IPS-NIHi11 (cell line): Measurements from ENCODE around the gene PPP1R18.
A peak's percentile ranks its signal among the peaks of the same experiment; 100 is the strongest.
"Not testable (repeated sequence)": the region's sequence is repeated elsewhere in the genome, so short reads cannot be mapped to it uniquely, and the experiment has no call there.

Experiments used
- DNase-seq: peaks from one replicate; pipeline ENCODE4 v3.0.0; 2012; ENCODE audit warnings: mixed read lengths, low spot score

Gene PPP1R18, protein sequence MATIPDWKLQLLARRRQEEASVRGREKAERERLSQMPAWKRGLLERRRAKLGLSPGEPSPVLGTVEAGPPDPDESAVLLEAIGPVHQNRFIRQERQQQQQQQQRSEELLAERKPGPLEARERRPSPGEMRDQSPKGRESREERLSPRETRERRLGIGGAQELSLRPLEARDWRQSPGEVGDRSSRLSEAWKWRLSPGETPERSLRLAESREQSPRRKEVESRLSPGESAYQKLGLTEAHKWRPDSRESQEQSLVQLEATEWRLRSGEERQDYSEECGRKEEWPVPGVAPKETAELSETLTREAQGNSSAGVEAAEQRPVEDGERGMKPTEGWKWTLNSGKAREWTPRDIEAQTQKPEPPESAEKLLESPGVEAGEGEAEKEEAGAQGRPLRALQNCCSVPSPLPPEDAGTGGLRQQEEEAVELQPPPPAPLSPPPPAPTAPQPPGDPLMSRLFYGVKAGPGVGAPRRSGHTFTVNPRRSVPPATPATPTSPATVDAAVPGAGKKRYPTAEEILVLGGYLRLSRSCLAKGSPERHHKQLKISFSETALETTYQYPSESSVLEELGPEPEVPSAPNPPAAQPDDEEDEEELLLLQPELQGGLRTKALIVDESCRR

DNA sequence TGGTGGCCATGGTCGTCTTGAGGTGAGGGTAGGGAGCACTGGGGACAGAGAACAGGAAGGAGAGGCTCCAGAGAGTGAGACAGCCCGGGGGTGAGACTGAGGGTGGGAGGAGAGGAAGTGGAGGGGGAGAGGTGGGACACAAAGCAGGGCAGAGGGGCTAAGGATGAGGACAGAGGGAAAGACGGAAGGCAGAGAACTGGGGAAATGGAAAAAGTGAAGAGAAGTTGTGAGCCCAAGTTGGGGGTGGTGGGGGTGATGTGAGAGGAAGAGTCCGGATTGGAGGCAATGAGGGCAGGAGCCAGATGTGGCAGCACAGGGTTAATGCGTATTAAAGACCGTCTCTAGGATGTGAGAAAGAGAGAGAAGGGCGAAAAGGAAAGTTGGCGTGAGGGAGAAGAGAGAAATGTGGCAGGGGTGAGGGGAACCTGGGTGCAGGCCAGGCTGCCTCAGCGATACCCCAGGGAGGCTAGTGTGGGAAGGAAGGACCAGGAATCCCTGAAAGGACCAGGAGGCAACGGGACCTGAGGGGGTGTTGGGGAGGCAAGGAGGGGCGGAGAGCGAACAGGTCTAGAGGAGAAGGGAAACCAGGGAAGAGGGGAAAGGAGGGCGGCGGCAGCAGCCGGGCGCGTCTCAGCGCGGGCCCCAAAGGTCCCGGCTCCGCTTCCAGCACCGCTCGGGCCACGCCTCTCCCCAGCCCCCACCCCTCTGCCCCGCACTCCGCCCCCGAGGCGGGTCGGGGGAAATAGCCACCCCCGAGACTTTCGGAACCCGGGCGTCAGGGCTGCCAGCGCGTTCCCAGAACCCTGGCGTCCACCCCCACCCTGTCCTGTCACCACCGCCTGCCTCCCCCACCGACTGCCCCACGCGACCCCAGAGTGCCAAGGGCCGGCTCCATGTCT is at the start of gene PPP1R18:
Gene PPP1R18, minus strand, starts transcription at position 637 of the 899 bp plus-strand sequence. Its CDS starts 627 bp downstream, at position 10.
- peak; percentile 73 for DNase-seq

DNA sequence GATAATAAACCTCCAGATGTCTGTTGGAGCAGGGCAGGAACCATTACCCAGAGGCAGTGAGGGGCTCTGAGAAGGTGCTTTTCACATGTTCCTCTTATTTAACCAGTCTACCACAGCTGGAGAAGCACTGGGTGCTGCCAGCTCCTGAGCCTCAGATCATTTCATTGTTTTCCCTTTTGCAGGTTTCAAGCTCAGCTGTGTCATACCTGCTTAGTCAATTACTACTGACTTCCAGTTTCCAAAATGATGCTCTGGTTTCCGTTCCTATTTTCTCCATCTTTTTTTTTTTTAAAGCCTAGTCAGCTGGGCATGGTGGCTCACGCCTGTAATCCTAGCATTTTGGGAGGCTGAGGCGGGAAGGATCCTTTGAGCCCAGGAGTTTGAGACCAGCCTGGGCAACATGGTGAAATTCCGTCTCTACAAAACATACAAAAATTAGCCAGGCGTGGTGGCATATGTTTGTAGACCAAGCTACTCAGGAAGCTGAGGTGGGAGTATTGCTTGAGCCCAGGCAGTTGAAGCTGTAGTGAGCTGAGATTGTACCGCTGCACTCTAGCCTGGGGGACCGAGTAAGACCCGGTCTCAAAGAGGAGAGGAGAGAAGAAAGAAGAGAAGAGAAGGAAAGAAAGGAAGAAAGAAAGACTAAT is 49.3 kb upstream of the PPP1R18 start:
- no peak for DNase-seq

DNA sequence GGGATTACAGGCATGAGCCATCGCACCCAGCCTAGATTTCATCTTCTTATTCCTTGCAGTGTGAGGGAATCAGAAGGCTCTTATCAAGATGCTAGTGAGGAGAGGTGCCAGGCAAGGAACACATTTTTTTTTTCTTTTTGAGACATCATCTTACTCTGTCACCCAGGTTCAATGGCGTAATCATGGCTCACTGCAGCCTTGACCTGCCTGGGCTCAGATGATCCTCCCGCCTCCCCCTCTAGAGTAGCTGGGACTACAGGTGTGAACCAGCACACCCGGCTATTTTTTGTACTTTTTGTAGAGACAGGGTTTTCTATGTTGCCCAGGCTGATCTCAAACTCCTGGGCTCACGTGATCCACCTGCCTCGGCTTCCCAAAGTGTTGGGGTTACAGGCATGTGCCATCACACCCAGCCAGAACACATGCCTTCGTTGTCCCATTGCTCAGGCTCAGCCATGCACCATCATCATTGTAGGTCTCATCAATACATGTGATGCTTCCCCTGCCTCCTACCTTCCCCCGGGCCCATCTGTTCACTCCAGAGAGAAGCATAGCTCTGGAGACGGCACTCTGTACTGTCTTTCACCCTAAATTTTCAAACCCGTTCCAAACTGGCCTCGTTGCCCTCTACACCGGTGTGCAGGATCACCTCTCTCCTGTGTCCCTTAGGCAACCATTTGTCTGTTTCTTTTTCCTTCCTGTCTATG is 45.9 kb upstream of the PPP1R18 start:
- no peak for DNase-seq

DNA sequence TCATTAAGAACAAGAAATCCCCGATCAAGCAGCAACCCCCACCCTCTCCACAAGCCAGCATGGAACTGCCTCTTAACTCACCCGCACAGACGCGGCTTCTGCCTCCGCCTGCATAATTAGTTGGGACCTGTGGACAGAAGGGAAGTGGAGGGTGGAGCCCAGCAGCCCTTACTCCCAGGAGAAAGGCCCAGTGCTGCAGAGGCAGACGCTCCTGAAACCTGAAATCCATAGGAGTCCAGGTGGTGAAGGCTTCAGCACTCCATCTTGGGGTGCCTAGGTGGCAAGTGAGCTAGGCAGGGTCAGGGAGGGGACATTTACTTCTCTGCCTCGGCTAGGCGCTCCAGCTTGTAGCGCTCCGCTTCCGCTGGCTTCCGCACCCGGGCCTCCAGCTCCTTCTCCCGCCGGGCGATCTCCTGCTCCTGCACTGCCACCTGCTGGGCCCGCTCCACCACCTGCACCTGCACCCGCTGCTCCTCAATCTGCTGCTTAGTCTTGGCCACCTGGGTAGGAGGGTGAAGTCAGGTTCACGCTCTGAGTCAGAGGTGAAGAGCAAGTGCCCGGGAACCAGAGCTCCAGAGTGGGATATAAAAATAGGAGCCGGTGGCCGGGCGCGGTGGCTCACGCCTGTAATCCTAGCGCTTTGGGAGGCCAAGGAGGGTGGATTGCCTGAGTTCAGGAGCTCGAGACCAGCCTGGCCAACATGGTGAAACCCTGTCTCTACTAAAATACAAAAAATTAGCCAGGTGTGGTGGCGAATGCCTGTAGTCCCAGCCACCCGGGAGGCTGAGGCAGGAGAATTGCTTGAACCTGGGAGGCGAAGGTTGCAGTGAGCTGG is 44.4 kb upstream of the PPP1R18 start:
- peak; percentile 73 for DNase-seq

DNA sequence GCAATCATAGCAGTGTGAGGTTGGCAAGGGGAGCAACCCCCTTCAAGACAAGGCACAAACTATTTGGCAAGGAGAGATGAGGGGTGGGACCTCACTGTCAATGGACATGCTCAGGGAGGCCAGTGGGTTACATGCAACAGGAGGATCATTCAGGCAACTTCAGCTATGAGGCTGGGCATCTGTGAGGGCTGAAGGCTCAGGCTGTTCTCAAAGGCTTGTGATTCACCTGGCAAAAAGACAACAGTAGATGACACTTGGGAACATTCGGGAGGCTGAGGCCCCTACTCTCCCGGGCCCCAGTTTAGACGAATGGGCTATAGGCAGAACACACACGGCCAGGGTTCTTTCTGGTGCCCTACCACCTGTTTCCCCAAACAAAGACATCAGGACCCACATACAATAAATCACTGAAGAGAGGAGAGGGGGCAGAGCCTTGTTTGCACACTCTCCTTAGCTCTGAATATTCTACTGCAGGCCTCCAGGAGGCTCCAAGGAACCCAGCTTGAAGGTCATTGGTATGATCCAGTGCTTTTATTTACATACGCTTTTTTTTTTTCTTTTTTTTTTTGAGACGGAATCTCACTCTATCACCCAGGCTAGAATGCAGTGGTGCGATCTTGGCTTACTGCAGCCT is 41.6 kb upstream of the PPP1R18 start:
- no peak for DNase-seq

DNA sequence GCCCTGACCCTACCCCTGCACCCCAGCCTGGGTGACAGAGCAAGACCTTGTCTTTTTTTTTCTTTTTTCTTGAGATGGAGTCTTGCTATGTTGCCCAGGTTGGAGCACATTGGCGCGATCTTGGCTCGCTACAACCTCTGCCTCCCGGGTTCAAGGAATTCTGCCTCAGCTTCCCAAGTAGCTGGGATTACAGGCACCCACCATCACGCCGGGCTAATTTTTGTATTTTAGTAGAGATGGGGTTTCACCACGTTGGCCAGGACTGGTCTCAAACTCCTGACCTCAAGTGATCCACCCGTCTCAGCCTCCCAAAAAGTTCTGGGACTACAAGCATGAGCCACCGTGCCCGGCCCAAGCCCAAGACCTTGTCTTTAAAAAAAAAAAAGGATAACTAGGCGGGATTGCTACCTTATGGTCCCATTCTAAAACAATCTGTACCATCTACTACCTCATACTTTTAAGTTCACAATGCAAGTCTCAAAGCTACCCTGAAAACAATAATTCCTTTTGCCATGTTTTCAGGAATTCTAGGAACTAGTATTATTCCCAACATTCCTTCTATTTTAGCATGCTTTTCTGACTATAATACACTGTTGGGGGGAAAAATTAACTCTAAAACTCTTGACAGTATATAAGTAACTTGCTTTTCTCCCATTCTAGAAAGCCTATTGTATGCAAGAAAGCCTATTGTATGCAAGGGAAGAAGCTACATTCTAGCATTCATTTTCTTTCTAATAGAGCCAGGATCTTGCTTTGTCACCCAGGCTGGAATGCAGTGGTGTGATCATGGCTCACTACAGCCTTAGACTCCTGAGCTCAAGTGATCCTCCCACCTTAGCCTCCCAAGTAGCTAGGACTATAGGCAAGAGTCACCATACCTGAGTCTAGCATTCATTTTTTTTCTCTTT is 40.3 kb upstream of the PPP1R18 start:
- no peak for DNase-seq

DNA sequence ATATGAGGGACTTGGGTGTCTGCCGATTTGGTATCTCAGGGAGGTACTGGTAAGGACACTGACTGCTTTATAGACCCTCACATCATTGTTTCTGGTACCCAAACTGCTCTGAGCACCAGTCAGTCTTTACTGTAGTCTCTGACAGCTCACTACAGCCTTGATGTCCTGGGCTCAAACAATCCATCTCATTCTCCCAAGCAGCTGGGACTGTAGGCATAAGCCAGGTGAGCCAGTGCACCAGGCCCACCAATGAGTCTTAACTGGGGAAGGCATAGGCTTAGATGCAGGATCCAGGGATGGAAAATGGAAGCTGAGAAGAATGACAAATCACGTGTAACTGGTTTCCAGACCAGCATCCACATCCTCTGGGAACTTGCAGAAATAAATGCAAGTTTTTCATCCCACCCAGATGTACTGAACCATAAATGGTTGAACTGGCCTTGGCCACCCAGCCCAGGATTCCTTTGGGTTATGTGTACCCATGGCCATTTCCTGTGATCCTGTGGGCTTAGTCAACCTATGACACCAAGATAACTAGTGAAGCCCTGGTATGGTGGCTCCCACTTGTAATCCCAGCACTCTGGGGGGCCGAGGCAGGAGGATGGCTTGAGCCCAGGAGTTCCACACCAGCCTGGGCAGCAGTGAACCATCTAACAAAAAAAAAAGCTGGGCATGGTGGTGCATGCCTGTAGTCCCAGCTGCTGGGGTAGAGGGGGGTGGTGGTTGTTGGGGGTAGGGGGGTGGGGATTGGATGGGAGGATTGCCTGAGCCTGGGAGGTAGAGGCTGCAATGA is 39.5 kb upstream of the PPP1R18 start:
- DNase-seq = no peak

DNA sequence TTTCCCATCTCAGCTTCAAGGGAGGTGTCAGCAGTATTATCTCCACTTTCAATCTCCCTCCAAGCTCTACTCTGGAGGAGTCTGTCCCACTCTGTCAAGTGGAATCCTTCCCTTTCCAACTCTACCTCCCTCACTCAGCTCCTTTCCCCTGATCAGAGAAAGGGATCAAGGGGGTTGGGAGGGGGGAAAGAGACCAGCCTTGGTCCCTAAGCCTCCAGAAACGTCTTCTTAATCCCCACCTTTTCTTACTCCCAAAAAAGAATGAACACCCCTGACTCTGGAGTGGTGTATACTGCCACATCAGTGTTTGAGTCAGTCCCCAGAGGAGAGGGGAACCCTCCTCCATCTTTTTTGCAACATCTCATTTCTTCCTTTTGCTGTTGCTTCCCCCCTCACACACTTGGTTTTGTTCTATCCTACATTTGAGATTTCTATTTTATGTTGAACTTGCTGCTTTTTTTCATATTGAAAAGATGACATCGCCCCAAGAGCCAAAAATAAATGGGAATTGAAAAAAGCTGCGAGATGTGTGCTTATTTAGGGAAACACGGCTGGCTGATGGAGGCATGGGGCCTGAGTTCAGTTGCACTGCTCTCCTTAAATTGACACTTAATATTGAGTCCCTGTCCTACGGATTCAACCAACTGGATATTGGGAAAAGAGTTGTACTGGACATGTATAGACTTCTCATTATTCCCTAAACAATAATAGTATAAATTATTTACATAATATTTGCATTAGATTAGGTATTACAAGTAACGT is 38.6 kb upstream of the PPP1R18 start:
- DNase-seq = no peak

DNA sequence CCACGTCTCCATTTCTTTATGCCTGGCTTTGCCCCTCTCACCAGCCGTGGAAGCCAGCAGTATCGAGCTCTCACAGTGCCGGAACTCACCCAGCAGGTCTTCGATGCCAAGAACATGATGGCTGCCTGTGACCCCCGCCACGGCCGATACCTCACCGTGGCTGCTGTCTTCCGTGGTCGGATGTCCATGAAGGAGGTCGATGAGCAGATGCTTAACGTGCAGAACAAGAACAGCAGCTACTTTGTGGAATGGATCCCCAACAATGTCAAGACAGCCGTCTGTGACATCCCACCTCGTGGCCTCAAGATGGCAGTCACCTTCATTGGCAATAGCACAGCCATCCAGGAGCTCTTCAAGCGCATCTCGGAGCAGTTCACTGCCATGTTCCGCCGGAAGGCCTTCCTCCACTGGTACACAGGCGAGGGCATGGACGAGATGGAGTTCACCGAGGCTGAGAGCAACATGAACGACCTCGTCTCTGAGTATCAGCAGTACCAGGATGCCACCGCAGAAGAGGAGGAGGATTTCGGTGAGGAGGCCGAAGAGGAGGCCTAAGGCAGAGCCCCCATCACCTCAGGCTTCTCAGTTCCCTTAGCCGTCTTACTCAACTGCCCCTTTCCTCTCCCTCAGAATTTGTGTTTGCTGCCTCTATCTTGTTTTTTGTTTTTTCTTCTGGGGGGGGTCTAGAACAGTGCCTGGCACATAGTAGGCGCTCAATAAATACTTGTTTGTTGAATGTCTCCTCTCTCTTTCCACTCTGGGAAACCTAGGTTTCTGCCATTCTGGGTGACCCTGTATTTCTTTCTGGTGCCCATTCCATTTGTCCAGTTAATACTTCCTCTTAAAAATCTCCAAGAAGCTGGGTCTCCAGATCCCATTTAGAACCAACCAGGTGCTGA is 37.6 kb upstream of the PPP1R18 start:
- DNase-seq = not testable (repeated sequence)

DNA sequence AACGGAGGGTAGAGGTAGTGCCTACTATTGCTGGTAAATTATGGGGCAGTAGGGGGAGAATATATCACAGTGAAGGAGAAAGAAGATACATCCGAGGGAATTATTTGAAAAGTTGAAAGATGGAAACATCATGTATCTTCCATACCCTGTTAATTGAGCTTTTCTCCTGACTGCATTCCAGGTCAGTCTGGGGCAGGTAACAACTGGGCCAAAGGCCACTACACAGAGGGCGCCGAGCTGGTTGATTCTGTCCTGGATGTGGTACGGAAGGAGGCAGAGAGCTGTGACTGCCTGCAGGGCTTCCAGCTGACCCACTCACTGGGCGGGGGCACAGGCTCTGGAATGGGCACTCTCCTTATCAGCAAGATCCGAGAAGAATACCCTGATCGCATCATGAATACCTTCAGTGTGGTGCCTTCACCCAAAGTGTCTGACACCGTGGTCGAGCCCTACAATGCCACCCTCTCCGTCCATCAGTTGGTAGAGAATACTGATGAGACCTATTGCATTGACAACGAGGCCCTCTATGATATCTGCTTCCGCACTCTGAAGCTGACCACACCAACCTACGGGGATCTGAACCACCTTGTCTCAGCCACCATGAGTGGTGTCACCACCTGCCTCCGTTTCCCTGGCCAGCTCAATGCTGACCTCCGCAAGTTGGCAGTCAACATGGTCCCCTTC is 36.9 kb upstream of the PPP1R18 start:
- not testable (repeated sequence) for DNase-seq

DNA sequence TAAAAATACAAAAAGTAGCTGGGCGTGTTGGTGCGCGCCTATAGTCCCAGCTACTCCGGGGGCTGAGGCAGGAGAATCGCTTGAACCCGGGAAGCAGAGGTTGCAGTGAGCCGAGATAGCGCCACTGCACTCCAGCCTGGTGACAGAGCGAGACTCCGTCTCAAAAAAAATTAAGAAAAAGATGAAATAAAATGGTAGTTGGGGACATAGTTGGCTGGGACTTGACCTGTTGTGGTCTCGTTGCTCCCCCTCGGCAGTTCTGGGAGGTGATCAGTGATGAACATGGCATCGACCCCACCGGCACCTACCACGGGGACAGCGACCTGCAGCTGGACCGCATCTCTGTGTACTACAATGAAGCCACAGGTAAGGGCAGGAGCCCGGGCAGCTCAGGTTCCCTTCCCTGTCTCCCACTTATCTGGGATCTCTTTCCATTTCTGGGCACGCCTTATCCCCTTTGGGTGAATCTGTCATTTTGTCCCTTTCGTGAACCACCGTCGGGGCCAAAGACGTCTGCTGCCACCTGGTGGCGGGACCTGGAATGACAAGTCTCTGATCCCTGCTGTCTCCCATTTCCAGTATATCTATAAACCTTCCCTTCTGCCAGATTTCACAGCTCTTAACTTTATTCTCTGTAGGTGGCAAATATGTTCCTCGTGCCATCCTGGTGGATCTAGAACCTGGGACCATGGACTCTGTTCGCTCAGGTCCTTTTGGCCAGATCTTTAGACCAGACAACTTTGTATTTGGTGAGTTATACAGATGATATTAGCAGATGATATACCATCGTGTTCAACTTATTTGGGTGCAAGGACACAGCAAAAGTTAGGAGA is 36.1 kb upstream of the PPP1R18 start:
- DNase-seq = peak; percentile 54

DNA sequence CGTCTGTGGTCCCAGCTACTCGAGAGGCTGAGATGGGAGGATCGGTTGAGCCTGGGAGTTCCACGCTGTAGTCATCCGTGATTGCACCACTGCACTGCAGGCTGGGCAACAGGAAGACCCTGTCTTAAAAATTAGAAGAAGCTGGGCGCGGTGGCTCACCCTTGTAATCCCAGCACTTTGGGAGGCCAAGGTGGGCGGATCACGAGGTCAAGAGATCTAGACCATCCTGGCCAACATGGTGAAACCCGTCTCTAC is 35.5 kb upstream of the PPP1R18 start:
- not testable (repeated sequence) for DNase-seq

DNA sequence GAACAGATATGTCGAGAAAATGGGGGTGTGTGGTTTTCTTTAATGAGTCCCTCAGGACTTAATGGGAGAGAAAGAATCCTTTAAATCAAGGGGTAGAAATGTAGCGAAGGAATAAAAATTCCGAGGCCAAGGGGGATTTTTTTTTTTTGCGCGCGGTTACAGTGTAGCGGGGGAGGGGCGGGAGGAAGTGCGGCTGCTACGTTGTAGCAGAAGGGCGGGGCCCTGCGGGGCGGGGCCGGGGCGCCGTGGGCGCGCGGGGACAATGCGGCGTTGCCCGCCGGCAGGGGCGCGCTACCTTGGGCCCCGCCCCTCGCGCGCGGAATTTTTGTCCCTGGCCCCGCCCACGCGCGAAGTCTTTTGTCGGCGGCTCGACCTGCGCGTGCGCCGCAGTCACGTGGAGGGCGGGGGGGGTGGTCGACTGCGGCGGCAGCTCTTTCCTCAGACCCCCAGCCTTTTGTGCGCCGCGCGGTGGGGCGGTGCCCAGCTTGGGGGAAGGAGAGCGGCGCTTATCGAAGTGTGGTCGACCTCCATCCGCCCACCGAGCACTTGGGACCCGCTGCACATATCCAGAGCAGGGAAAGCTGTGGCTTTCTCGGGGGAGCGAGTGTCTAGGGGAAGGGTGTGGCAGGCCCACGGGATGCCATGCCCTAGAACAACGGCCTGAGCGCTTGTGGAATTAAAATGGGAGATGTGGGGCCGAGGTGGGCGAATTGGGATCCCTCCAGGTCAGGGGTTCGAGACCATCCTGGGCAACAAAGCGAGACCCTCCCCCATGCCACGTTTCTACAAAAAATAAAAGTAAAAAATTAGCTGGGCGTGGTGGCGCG is 35.0 kb upstream of the PPP1R18 start:
- peak; percentile 74 for DNase-seq

DNA sequence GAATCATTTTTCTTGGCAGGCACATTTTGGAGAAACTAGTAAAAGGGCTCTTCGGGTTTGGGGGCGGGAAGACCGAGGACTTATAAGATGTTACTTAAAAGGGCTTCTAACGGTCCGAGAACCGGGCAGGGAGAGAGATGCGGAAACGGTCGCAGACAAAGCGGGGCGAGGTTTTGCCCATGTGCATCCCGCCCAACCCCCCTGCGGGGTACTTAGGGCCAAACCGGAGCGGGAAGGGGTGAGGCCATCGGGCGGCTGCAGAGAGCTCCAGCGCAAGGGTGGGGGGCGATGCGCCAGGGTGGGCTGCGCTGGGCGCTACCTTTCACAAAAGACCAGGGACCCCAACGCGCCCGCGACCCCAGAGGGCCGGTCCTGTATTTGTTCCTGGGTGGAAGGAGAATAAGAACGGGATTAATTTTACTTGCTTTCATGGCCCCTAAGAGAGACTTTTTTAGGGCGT is 34.3 kb upstream of the PPP1R18 start:
- peak; percentile 20 for DNase-seq
